MCF 10A (cell line): ENCODE measurements around the gene MAD1L1. TPM values are rescaled to one million over a fixed set of nuclear protein-coding genes. Genes with fewer than 3 reads are reported as not detected.

Source experiments
- BruUV-seq: library from RNA; stranded (reverse); fragments of 400-500 nt; replicated peaks from 2 replicates; lab custom pipeline; 2021; lab: Mats Ljungman, UMichigan
- CTCF ChIA-PET: fragments of 300-600 bp; sonication (Branson Sonifier 250); formaldehyde crosslinking; extraction: SDS; loops from one replicate; lab custom pipeline; 2021; ENCODE audit warnings: antibody characterized with exemption, inconsistent platforms; lab: Yijun Ruan, JAX
- POLR2A ChIA-PET: fragments of 300-600, 350-650 bp; sonication (Branson Sonifier 250); formaldehyde crosslinking; extraction: SDS; loops from one replicate; lab custom pipeline; 2020; ENCODE audit warnings: antibody characterized with exemption, inconsistent platforms; lab: Yijun Ruan, JAX
- DNase-seq: peaks from one replicate; pipeline ENCODE4 v3.0.0-alpha.2; 2018; ENCODE audit not compliant: unreplicated experiment
- H3K27ac Mint-ChIP-seq: one replicate; pipeline ENCODE4 v1.8.0; 2022; ENCODE audit warnings: mild to moderate bottlenecking, low read depth, mixed read lengths; ENCODE audit not compliant: unreplicated experiment
- H3K27me3 Mint-ChIP-seq: one replicate; pipeline ENCODE4 v1.8.0; 2022; ENCODE audit warnings: mixed read lengths; ENCODE audit not compliant: insufficient read depth, unreplicated experiment
- H3K36me3 Mint-ChIP-seq: one replicate; pipeline ENCODE4 v1.8.0; 2022; ENCODE audit warnings: mild to moderate bottlenecking, moderate library complexity, mixed read lengths; ENCODE audit not compliant: insufficient read depth, unreplicated experiment
- H3K4me1 Mint-ChIP-seq: one replicate; pipeline ENCODE4 v1.8.0; 2022; ENCODE audit warnings: mixed read lengths; ENCODE audit not compliant: insufficient read depth, unreplicated experiment
- H3K4me3 Mint-ChIP-seq: one replicate; pipeline ENCODE4 v1.8.0; 2022; ENCODE audit warnings: mild to moderate bottlenecking, moderate library complexity, mixed read lengths; ENCODE audit not compliant: unreplicated experiment
- H3K9me3 Mint-ChIP-seq: one replicate; pipeline ENCODE4 v1.8.0; 2022; ENCODE audit warnings: mixed read lengths; ENCODE audit not compliant: unreplicated experiment
- CTCF ChIP-seq: fragments of 200-600 bp; IDR thresholded peaks from one replicate; pipeline ENCODE4 v1.8.0; 2022; ENCODE audit warnings: antibody characterized with exemption, mild to moderate bottlenecking; ENCODE audit not compliant: unreplicated experiment
- intact Hi-C: fragments of 100-400 bp; cut with micrococcal nuclease; formaldehyde crosslinking; loops from 2 replicates; pipeline ENCODE4 v1.14.1; 2022
- total RNA-seq: library from RNA; stranded (reverse); gene quantifications from 2 replicates; pipeline ENCODE4 v1.2.3, GENCODE V29; 2022

Gene MAD1L1
- total RNA-seq, 1 experiment from 2014 or later = 25.2 TPM

GRCh38 chr7:2017914-2018568 lies 214.7 kb downstream of the MAD1L1 start:
- no peak overlapping the region for H3K4me3 Mint-ChIP-seq
- no peaks in the 10 kb centered on the region for H3K9me3 Mint-ChIP-seq
- no peak for DNase-seq
- H3K27me3 Mint-ChIP-seq = no peaks in the 10 kb centered on the region
- ChIA-PET POLR2A (no interaction called here), CTCF (interaction anchor here (0.6 kb wide), 1 partner anchor 56 kb away, joined by 3 read pairs; no protein-coding TSS in a partner anchor)
- no peak overlapping the region for H3K27ac Mint-ChIP-seq
- no peak for TF ChIP-seq CTCF
- H3K36me3 Mint-ChIP-seq = peaks cover 10% of the 10 kb centered on the region
- peaks cover 6% of the 10 kb centered on the region for H3K4me1 Mint-ChIP-seq
- intact Hi-C loops = no loop called here
- no TSS peak for BruUV-seq

- no peak for TF ChIP-seq CTCF
- Mint-ChIP-seq H3K4me3 (no peak overlapping the region), H3K27me3 (no peaks in the 10 kb centered on the region), H3K36me3 (peaks cover 10% of the 10 kb centered on the region), H3K27ac (no peak overlapping the region), H3K4me1 (peaks cover 6% of the 10 kb centered on the region), H3K9me3 (no peaks in the 10 kb centered on the region)
- intact Hi-C loops = no loop called here
- BruUV-seq = no TSS peak
- POLR2A ChIA-PET = no interaction called here
- CTCF ChIA-PET = no interaction called here
- no peak for DNase-seq
These were observed 215.3 kb downstream of the MAD1L1 start for GRCh38 chr7:2017481-2017891.

- intact Hi-C loops = no loop called here
- ChIA-PET POLR2A (no interaction called here), CTCF (interaction anchor here (0.7 kb wide), 1 partner anchor 44 kb away, joined by 3 read pairs; no protein-coding TSS in a partner anchor)
- Mint-ChIP-seq H3K27me3 (no peaks in the 10 kb centered on the region), H3K4me3 (no peak overlapping the region), H3K27ac (no peak overlapping the region), H3K36me3 (peaks cover 10% of the 10 kb centered on the region), H3K9me3 (no peaks in the 10 kb centered on the region), H3K4me1 (peaks cover 6% of the 10 kb centered on the region)
- no peak for DNase-seq
- BruUV-seq = no TSS peak
- TF ChIP-seq CTCF = no peak
These were observed 215.8 kb downstream of the MAD1L1 start for GRCh38 chr7:2016761-2017480.

GRCh38 chr7:2016021-2016631 lies 216.6 kb downstream of the MAD1L1 start:
- DNase-seq = no peak
- H3K36me3 Mint-ChIP-seq = peaks cover 10% of the 10 kb centered on the region
- H3K9me3 Mint-ChIP-seq = no peaks in the 10 kb centered on the region
- H3K4me3 Mint-ChIP-seq = no peak overlapping the region
- CTCF ChIA-PET = no interaction called here
- TF ChIP-seq CTCF = no peak
- no peak overlapping the region for H3K27ac Mint-ChIP-seq
- BruUV-seq = no TSS peak
- POLR2A ChIA-PET = no interaction called here
- intact Hi-C loops = no loop called here
- no peaks in the 10 kb centered on the region for H3K27me3 Mint-ChIP-seq
- peaks cover 6% of the 10 kb centered on the region for H3K4me1 Mint-ChIP-seq
